Skeletal muscle tissue (tissue), 4 donors: Measurements from ENCODE around the gene POLR2M. TPM values are rescaled to one million over a fixed set of nuclear protein-coding genes. Genes with fewer than 3 reads are reported as not detected.

ENCODE experiments used
- H3K27ac ChIP-seq: one replicate; pipeline ENCODE4 v1.7.0; 2013; ENCODE audit warnings: mild to moderate bottlenecking, low read depth, low read length, inconsistent platforms
- H3K27me3 ChIP-seq, 3 donors: one replicate each; pipeline ENCODE4 v1.7.0; 2013; ENCODE audit warnings: low read length in 3 of 3; ENCODE audit not compliant: control insufficient read depth in 3 of 3, insufficient read depth in 3 of 3
- H3K36me3 ChIP-seq, 3 donors: one replicate each; pipeline ENCODE4 v1.7.0; 2013; ENCODE audit warnings: low read length in 3 of 3; ENCODE audit not compliant: control insufficient read depth in 3 of 3, insufficient read depth in 3 of 3
- H3K4me1 ChIP-seq, 3 donors: one replicate each; pipeline ENCODE4 v1.7.0; 2013; ENCODE audit warnings: low read length in 3 of 3, mild to moderate bottlenecking in 3 of 3; ENCODE audit not compliant: control insufficient read depth in 3 of 3, insufficient read depth in 3 of 3
- H3K4me3 ChIP-seq, 3 donors: one replicate each; pipeline ENCODE4 v1.7.0; 2013; ENCODE audit warnings: low read length in 3 of 3
- H3K9ac ChIP-seq, 3 donors: one replicate each; pipeline ENCODE4 v1.7.0; 2013; ENCODE audit warnings: low read length in 3 of 3, mild to moderate bottlenecking in 3 of 3, moderate library complexity in 2 of 3, low read depth in 1 of 3
- H3K9me3 ChIP-seq, 3 donors: one replicate each; pipeline ENCODE4 v1.7.0; 2013; ENCODE audit warnings: low read length in 3 of 3; ENCODE audit not compliant: control insufficient read depth in 3 of 3
- total RNA-seq: library from RNA; depleted of rRNA; stranded (reverse); fragments of >200 nt; gene quantifications from one replicate; pipeline ENCODE4 v1.2.3, GENCODE V29; 2014
- donor health status: Osteomylitis.

Gene POLR2M
- total RNA-seq, 1 donor from 2014 or later: 256 TPM

DNA sequence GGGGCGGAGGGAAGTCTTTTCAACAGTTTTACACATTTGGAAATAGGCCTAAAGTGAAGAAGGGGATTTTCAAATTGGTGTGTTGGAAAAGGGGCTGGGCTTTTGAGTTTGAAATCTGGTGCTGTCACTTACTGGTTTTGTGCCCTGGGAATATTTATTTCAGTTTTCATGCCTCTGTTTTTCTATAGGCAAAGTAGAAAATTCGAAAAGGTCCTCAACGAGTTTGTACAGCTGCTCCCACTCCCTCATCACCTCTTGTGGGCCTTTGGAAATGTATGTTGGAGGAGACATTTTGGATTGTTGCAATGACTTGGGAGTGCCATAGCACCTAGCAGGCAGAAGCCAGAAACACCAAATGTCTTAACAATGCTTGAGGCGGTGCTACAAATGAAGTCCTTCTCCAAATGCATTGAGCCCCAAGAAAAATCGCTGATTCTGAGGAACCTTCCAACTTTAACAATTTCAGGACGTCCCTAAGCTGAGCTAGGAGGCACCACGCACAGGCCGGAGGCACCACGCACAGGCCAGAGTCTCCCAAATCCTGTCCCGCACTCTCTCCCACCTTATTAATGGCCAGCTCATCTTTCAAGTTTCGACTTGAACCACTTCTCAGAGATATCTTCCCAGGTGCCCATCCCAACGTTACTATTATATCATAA, 639 bp upstream of the POLR2M start:
- Histone ChIP-seq H3K9ac (peak overlapping the region; percentile 93 to 99 (median 96)), H3K36me3 (peaks cover 8 to 16% (median 15%) of the 10 kb centered on the region in 3 donors)

DNA sequence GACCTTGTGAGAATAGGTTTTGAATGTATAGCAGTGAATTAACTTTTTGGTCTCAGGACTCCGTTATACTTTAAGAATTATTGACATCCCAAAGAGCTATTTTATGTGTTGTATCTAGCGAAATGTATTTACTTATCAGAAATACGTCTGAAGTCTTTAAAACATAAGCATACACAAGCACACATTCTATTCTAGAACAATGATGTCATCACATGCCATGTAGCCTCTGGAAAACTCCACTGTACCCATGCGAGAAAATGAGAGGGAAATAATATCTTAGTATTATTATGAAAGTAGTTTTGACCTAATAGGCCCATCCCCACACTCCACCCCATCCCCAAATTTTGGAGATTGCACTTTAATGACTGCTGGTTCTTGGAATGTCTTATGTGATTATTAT, 1.5 kb downstream of the POLR2M start:
- Histone ChIP-seq H3K4me3 (peak overlapping the region; percentile 91 to 97 (median 92)), H3K9me3 (no peaks in the 10 kb centered on the region), H3K4me1 (peaks cover 8 to 34% (median 12%) of the 10 kb centered on the region in 3 donors), H3K27ac (peak overlapping the region; percentile 93), H3K9ac (peak overlapping the region; percentile 93 to 99 (median 96)), H3K36me3 (peaks cover 29 to 36% (median 35%) of the 10 kb centered on the region in 3 donors), H3K27me3 (no peaks in the 10 kb centered on the region)

More for the DNA sequence above, 639 bp upstream of the POLR2M start:
- Histone ChIP-seq H3K27me3 (no peaks in the 10 kb centered on the region), H3K9me3 (no peaks in the 10 kb centered on the region), H3K4me3 (peak overlapping the region; percentile 91 to 97 (median 92)), H3K27ac (peak overlapping the region; percentile 93), H3K4me1 (peaks cover 8 to 34% (median 12%) of the 10 kb centered on the region in 3 donors)

DNA sequence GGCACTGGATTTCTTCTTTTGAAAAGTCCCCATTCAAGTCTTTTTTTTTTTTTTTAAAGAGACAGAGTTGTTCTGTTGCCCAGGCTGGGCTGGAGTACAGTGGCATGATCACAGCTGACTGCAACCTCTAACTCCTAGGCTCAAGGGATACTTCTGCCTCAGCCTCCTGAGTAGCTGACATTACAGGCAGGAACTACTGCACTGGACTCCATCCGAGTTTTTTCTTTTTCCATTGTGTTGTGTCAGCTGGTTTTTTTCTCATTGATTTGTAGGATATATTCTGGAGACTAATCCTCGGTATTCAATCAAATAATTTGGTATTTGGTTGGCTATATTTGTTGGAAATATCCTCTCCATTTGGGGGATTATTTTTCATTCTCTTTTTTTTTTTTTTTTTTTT, 11.8 kb downstream of the POLR2M start:
- Histone ChIP-seq H3K36me3 (peaks cover 9 to 17% (median 14%) of the 10 kb centered on the region in 3 donors), H3K4me1 (no peaks in the 10 kb centered on the region), H3K27me3 (no peaks in the 10 kb centered on the region), H3K9ac (no peak overlapping the region), H3K27ac (no peak overlapping the region), H3K4me3 (no peak overlapping the region), H3K9me3 (no peaks in the 10 kb centered on the region)

DNA sequence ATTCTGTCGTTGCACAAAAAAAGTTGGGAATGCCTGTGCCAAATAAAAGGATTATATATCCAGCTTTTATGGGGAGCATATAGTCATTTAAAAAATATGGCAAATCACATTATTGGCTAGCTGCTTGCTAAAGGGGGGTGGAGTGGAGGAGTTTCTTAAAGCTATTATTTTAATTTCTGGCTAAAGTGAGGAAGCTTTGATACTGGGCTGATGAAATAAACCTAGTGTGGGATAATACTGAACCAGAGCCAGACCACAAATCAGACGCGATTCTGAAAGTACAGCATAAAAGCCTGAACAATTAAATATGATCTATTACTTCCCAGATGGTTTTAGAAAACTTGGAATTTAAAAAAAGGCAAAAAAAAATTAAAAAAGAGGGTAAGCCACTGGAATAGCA, 14.4 kb downstream of the POLR2M start:
- Histone ChIP-seq H3K9ac (no peak overlapping the region), H3K4me1 (no peaks in the 10 kb centered on the region), H3K4me3 (no peak overlapping the region), H3K27me3 (no peaks in the 10 kb centered on the region), H3K36me3 (peaks cover 0 to 6% (median 3%) of the 10 kb centered on the region in 3 donors), H3K9me3 (no peaks in the 10 kb centered on the region), H3K27ac (no peak overlapping the region)

DNA sequence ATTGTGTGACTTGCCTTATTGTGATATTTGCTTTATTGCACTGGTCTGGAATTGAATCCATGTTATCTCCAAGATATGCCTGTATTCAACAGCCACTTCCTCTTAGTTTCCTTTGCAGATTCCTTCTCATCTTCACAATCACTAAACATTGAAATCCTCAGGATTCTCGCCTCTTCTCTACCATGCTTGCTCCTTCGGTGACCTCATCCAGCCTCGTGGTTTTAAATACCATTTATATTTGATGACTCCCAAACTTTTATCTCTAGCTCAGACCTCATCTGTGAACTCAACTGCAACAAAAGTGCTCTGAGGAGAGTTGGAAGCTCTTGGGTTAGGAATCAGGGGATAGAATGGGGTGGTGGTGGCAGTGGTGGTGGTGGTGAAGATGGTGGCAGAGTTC, 19.9 kb downstream of the POLR2M start:
- H3K27ac ChIP-seq: no peak overlapping the region
- no peak overlapping the region for H3K4me3 ChIP-seq
- H3K4me1 ChIP-seq: no peaks in the 10 kb centered on the region
- no peak overlapping the region for H3K9ac ChIP-seq
- H3K9me3 ChIP-seq: no peaks in the 10 kb centered on the region
- H3K27me3 ChIP-seq: no peaks in the 10 kb centered on the region
- H3K36me3 ChIP-seq: no peaks in the 10 kb centered on the region

DNA sequence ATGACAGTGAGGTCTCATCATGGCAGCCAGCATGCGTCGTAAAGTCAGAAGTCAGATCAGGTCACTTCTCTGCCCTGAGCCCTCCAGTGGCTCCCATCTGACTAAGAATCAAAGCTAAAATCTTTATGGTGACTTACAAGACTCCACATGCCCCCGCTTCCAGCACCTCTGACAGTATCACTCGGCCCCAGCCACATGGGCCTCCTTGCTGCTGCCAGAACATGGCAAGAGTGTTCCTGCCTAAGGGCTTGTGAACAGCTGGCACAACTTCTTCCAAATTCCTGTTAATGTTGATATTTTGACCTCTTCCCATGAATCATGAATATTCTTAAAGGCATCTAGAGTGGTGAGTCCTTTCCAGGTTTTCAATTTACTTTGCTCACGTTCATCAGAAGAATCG, 20.5 kb downstream of the POLR2M start:
- H3K36me3 ChIP-seq: no peaks in the 10 kb centered on the region
- H3K4me3 ChIP-seq: no peak overlapping the region
- H3K27me3 ChIP-seq: no peaks in the 10 kb centered on the region
- H3K9me3 ChIP-seq: no peaks in the 10 kb centered on the region
- H3K27ac ChIP-seq: no peak overlapping the region
- H3K4me1 ChIP-seq: no peaks in the 10 kb centered on the region
- no peak overlapping the region for H3K9ac ChIP-seq

DNA sequence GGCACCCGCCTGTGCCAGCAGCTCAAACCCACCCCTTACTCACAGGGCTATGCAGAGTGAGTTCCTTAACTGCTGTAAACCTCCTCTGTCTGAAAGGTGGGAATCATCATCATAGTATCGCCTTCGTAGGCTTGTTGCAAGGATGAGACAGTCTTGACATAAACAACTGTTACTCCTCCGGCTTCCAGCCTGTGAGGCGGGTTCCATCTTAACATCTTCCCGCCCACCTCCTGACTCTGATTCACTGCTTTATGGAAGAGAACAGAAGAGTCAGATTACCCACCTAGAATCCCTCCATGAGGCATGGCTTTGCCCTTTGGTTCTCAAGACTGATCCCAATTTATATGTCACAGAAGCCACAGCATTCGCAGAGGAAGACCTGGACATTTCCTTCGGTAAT, 21.9 kb downstream of the POLR2M start:
- H3K36me3 ChIP-seq: no peaks in the 10 kb centered on the region
- no peak overlapping the region for H3K27ac ChIP-seq
- H3K4me1 ChIP-seq: peaks cover 0 to 2% (median 0%) of the 10 kb centered on the region in 3 donors
- no peak overlapping the region for H3K9ac ChIP-seq
- H3K4me3 ChIP-seq: no peak overlapping the region
- no peaks in the 10 kb centered on the region for H3K27me3 ChIP-seq
- H3K9me3 ChIP-seq: no peaks in the 10 kb centered on the region

DNA sequence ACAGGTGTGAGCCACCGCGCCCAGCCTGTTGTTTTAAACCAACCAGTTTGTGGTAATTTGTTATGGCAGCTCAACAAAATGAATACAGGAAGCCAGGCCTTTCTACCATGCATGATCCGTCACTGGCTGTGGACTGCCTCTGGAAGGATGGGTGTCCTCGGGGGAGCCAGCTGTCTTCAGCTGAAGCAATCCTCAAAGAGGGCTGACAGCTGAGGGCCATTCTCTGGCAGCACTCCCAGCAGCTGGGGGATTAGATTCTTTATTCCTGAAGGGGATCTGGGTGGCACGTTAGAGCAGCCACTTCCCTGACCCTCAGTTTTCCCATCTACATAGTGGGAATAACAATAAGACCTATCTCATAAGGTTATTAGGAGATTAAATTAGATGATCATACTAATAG, 24.4 kb downstream of the POLR2M start:
- Histone ChIP-seq H3K27ac (no peak overlapping the region), H3K9me3 (no peaks in the 10 kb centered on the region), H3K9ac (no peak overlapping the region), H3K36me3 (no peaks in the 10 kb centered on the region), H3K4me3 (no peak overlapping the region), H3K27me3 (no peaks in the 10 kb centered on the region), H3K4me1 (peaks cover 0 to 2% (median 0%) of the 10 kb centered on the region in 3 donors)

DNA sequence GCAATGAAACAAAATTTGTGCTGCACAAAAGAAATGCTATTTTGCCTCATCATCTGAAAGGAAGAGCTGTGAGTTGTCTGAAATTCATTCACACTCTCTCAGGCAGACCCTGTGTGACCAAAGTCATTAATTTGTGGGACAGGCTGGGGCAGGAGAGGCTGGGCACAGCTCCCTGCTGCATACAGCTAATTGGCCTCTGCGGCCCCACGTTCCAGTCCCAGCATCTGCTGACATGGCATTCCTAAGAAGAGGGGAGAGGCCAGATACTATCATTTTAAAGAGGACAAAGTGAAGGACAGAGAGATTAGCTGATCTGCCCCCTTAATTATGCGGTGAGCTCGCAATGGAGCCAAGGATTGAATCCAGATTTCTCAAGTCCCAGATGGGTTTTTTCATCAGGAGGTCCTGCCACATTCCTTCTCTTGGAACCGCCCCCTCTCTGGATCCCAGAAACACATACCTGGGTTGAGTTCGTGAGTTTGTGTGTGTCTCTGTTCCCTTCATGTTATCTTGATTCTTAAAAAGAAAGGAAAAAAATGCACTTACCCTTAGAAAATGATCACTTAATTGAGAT, 25.1 kb downstream of the POLR2M start:
- no peak overlapping the region for H3K4me3 ChIP-seq
- peaks cover 0 to 2% (median 0%) of the 10 kb centered on the region in 3 donors for H3K4me1 ChIP-seq
- H3K27ac ChIP-seq: no peak overlapping the region
- H3K27me3 ChIP-seq: no peaks in the 10 kb centered on the region
- H3K36me3 ChIP-seq: no peaks in the 10 kb centered on the region
- no peaks in the 10 kb centered on the region for H3K9me3 ChIP-seq
- H3K9ac ChIP-seq: no peak overlapping the region

DNA sequence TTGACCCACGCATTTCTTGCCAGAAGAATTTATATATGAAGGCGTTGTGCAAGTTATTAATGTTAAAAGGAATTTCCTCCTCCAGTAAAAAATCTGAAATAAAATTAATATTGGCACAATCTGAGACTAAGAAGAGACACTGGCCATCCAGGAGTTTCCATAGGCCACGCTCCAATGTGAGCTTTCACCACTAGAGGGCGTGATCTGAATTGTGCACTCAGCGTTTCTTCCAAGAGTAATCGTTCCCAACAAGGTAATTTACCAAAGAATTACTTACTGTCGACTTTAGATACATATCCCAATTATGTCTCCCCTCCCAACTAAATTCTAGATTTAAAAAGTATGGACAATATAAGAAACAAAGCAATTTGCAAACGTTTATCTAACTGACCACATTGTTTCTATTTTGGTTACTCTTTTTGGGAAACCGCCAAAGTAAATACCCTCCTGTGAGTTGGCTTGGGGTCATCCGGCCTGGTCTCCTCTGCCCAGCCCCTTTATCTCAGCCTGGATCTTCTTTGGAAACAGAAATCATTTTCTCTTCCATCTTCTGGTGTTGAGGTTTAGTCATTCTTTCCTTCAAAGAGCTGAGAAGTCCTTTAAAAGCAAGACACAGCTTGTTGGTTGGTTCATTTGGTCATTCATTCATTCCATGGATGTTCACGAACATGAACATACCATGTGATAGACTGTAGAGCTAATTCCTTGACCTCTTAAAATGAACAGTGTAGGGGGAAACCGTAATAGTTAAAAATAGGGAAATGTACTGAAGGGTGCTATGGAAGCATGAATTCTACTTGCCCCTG, 26.2 kb downstream of the POLR2M start:
- Histone ChIP-seq H3K36me3 (no peaks in the 10 kb centered on the region), H3K9me3 (no peaks in the 10 kb centered on the region), H3K27ac (no peak overlapping the region), H3K4me1 (peaks cover 0 to 2% (median 0%) of the 10 kb centered on the region in 3 donors), H3K27me3 (no peaks in the 10 kb centered on the region), H3K9ac (no peak overlapping the region), H3K4me3 (no peak overlapping the region)
